Measurements from ENCODE around the gene MPDZ. TPM values are rescaled to one million over a fixed set of nuclear protein-coding genes. Genes with fewer than 3 reads are reported as not detected.
A peak's percentile ranks its signal among the peaks of the same experiment; 100 is the strongest.

The MPDZ gene
- total RNA-seq, 1 donor from 2014 or later = 38.8 TPM

DNA sequence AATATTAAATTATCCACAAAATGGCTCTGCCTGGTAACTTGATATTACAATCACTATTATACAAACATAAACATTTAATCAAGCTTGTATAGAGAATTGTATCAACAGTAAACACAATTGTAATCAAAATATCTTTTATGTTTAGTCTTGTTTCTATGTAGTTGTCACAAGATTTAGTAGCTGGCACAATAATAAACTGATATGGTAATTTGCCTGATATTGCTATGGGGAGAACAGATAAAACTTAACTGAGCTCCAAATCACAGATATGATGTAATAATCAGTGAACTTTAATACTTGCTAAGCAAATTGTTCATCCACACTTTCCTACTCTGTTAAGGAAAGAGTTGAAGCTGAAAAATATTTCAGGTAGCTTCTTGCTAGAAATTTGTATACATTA lies 189.8 kb downstream of the MPDZ start:
- intact Hi-C loops (cut with DNase I) = no loop called here

DNA sequence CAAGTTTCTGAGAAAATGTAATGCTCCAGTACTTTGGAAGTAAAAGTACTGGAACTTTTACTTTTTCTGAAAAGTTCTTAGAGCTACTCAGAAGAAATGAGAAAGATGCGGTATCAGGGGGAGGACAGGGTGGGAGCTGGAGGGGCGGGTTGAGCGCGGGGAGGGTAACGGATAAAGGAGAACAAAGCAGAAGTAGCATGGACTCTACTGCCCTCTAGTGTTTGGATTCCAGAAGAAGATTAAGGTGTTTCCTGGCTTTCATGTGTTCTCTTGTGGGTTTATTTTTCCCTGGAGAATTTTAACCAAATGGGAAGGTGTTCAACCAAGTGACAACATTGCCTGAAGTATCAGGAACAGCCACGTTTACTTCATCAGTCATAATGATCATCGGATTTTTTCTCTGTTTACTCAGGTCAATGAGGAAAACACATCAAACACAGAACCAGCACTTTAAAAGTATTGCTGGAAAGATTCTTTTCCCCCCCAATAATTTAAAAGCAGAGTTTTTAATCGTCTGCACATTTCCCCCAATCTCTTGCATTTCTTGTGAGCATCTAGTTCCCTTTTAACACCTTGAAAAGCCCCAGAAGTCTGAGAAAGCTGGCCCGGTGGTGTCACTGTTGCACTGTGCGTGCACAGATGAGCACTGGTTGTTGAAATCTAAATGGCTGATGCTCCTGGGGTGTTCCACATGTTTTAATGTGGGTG lies 190.6 kb downstream of the MPDZ start:
- TF ChIP-seq POLR2AphosphoS5 (IDR thresholded peaks at IDR 0.05; ENCODE audit: insufficient read depth in 1 of 2, low read depth in 1 of 2) = peak in 1 of 2 donors; percentile 18
- no peak for TF ChIP-seq POLR2A (IDR thresholded peaks at IDR 0.05)
- TF ChIP-seq, protein P1, sequence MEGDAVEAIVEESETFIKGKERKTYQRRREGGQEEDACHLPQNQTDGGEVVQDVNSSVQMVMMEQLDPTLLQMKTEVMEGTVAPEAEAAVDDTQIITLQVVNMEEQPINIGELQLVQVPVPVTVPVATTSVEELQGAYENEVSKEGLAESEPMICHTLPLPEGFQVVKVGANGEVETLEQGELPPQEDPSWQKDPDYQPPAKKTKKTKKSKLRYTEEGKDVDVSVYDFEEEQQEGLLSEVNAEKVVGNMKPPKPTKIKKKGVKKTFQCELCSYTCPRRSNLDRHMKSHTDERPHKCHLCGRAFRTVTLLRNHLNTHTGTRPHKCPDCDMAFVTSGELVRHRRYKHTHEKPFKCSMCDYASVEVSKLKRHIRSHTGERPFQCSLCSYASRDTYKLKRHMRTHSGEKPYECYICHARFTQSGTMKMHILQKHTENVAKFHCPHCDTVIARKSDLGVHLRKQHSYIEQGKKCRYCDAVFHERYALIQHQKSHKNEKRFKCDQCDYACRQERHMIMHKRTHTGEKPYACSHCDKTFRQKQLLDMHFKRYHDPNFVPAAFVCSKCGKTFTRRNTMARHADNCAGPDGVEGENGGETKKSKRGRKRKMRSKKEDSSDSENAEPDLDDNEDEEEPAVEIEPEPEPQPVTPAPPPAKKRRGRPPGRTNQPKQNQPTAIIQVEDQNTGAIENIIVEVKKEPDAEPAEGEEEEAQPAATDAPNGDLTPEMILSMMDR (IDR thresholded peaks at IDR 0.05) = peak; percentile 4 to 69 (median 28)
- Histone ChIP-seq H3K4me1 (peaks cover 18% of the 10 kb centered on the region), H3K27ac (no peak overlapping the region), H3K36me3 (no peaks in the 10 kb centered on the region), H3K9me3 (no peaks in the 10 kb centered on the region), H3K27me3 (no peaks in the 10 kb centered on the region), H3K4me3 (no peak overlapping the region)
- no peak for DNase-seq (ENCODE audit: extremely low spot score in 2 of 2)
- intact Hi-C loops (cut with DNase I) = no loop called here

More for the DNA sequence above, 189.8 kb downstream of the MPDZ start:
- peaks cover 10% of the 10 kb centered on the region for H3K4me1 ChIP-seq
- no peaks in the 10 kb centered on the region for H3K36me3 ChIP-seq
- H3K4me3 ChIP-seq = no peak overlapping the region
- H3K27me3 ChIP-seq = no peaks in the 10 kb centered on the region
- no peaks in the 10 kb centered on the region for H3K9me3 ChIP-seq
- no peak for DNase-seq (ENCODE audit: extremely low spot score in 2 of 2)
- TF ChIP-seq POLR2AphosphoS5 (IDR thresholded peaks at IDR 0.05; ENCODE audit: insufficient read depth in 1 of 2, low read depth in 1 of 2) = no peak
- H3K27ac ChIP-seq = no peak overlapping the region

DNA sequence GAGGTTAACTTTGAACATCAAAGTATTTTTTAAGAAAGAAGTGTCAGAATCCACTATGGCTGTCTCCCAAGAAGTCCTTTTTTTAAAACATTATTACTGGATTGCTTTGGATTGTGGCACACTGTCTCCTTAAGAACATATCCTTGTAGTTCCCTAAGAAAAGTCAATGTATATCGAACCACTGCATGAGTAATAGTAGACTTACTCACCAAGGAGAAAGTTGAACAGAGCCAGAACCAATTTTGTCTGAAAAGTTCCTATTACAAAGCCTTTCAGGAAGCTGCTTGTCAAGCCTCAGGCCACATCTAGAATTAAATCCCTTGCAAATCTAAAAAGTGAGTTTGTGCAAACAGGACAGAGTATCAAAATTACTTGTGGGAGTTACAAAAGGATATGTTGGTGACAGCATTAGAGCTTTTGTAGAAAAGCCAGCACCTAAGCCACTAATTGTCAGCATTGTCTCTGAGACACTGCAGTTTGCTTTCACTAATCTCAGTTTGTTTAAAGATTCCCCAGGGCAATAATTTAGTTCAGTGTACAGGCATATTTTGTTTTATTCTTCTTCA lies 195.4 kb downstream of the MPDZ start:
- no peak overlapping the region for H3K4me3 ChIP-seq
- intact Hi-C loops (cut with DNase I) = no loop called here
- TF ChIP-seq POLR2A (IDR thresholded peaks at IDR 0.05) (no peak), POLR2AphosphoS5 (IDR thresholded peaks at IDR 0.05; ENCODE audit: insufficient read depth in 1 of 2, low read depth in 1 of 2) (peak in 1 of 2 donors; percentile 10)
- TF ChIP-seq, protein P1 (IDR thresholded peaks at IDR 0.05) = no peak
- H3K36me3 ChIP-seq = no peaks in the 10 kb centered on the region
- DNase-seq (ENCODE audit: extremely low spot score in 2 of 2) = no peak
- no peaks in the 10 kb centered on the region for H3K27me3 ChIP-seq
- H3K27ac ChIP-seq = no peak overlapping the region
- peaks cover 30% of the 10 kb centered on the region for H3K4me1 ChIP-seq
- H3K9me3 ChIP-seq = no peaks in the 10 kb centered on the region

DNA sequence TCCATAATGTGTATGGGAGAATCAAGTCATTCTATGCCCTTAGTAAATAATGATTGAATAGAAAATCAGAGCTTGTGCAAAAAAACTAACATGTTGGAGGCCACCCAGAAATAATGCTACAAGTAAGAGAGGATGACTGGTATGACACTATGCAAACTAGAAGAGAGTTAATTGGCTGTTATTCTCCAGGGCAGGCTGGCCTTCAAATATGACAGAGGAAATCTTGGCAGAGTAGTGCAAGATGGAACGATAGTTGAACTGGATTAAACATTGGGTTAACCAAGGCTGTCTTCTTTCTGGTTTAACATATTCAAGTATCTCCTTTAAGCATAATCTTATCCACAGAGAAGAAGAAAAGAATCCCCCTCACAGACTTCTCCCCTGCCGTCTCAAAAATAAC lies 196.1 kb downstream of the MPDZ start:
- Histone ChIP-seq H3K36me3 (no peaks in the 10 kb centered on the region), H3K27me3 (no peaks in the 10 kb centered on the region), H3K27ac (no peak overlapping the region), H3K9me3 (no peaks in the 10 kb centered on the region), H3K4me3 (no peak overlapping the region), H3K4me1 (peaks cover 26% of the 10 kb centered on the region)
- TF ChIP-seq, protein P1 (IDR thresholded peaks at IDR 0.05) = no peak
- TF ChIP-seq POLR2AphosphoS5 (IDR thresholded peaks at IDR 0.05; ENCODE audit: insufficient read depth in 1 of 2, low read depth in 1 of 2) (no peak), POLR2A (IDR thresholded peaks at IDR 0.05) (no peak)
- intact Hi-C loops (cut with DNase I) = no loop called here
- DNase-seq (ENCODE audit: extremely low spot score in 2 of 2) = no peak

DNA sequence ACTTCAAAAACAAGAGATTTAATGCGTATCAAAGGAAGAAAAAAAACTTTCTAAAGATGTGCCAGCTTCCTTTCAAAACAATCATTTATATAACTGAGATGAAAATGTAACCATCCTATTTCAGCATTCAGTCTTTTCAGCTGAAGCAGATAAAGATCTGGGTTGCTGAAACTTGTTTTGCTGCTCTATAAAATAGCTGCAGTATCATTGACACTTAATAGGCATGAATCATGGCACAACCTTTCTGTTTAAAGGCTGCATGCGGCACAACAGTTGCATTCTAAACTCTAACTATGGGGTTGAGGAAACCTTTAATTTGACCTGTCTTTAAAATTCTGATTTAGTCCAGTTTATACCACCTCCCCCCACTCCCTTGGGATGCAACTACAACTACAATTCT lies 196.7 kb downstream of the MPDZ start:
- DNase-seq (ENCODE audit: extremely low spot score in 2 of 2) = no peak
- Histone ChIP-seq H3K4me3 (no peak overlapping the region), H3K27ac (no peak overlapping the region), H3K36me3 (no peaks in the 10 kb centered on the region), H3K9me3 (no peaks in the 10 kb centered on the region), H3K27me3 (no peaks in the 10 kb centered on the region), H3K4me1 (peaks cover 26% of the 10 kb centered on the region)
- intact Hi-C loops (cut with DNase I) = no loop called here
- TF ChIP-seq POLR2A (IDR thresholded peaks at IDR 0.05) (no peak), POLR2AphosphoS5 (IDR thresholded peaks at IDR 0.05; ENCODE audit: insufficient read depth in 1 of 2, low read depth in 1 of 2) (peak in 1 of 2 donors; percentile 60)

DNA sequence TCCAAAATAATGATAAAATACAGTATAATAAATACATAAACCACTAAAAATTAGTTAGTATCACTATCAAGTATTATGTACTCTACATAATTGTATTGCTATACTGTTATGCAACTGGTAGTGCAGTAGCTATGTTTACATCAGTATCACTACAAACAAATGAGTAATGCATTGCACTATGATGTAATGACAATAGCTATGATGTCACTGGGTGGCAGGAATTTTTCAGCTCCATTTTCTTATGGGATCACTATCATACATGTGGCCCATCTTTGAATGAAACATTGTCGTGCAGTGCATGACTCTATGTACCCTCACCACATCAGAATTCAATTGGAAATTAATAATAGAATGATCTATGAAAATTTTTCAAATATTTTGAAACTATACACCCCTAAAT lies 201.3 kb downstream of the MPDZ start:
- H3K9me3 ChIP-seq = no peaks in the 10 kb centered on the region
- TF ChIP-seq, protein P1 (IDR thresholded peaks at IDR 0.05) = no peak
- TF ChIP-seq POLR2A (IDR thresholded peaks at IDR 0.05) (no peak), POLR2AphosphoS5 (IDR thresholded peaks at IDR 0.05; ENCODE audit: insufficient read depth in 1 of 2, low read depth in 1 of 2) (no peak)
- no peak overlapping the region for H3K27ac ChIP-seq

More for the DNA sequence above, 201.3 kb downstream of the MPDZ start:
- no peak for DNase-seq (ENCODE audit: extremely low spot score in 2 of 2)
- intact Hi-C loops (cut with DNase I) = no loop called here
- H3K4me1 ChIP-seq = peaks cover 10% of the 10 kb centered on the region
- H3K4me3 ChIP-seq = no peak overlapping the region
- no peaks in the 10 kb centered on the region for H3K36me3 ChIP-seq
- no peaks in the 10 kb centered on the region for H3K27me3 ChIP-seq
